ENCODE measurements around the gene FAM222A.

The FAM222A gene

DNA sequence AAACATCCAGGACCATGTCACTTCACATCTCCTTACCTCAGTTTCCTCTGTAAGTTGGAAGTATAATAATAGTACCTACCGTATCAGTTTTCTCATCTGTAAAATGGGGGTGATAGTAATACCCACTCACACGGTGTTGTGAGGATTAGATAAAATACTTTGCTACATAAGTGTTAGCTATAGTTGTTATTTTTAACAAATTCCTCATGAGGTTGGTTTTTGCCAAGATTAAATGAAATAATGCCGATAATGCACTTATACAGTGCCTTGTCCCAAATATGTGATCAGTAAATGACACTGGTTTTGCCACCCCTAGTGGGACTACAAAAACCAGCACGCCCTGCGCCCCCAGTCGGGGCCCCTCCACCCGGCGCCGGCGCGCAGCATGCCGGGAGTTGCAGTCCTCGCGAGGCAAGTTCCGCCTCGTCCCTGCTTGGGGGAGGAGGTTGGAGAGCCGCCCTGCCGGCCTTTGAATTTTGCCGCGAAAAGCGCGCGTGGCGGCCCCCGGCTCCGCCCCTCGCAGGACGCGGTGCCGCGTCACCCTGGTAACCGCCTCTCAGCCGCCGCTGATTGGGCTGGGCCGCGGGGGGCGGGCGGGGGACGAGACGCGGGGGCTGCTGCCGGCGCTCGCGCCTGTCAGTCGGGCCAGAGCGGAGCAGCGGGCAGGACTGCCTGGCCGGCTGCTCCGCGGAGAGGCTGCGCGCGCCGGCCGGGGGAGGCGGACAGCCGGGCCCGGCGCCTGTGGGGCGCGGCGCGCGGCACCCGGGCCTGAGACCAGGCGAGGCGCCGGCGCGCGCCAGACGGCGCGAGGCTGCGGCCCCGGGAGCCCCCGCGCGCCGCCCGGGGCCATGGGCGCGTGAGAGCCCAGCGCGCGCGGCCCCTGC, at the start of gene FAM222A:
TSS of gene FAM222A (plus strand) at position 639 of the 884 bp plus-strand sequence. CDS start 30,322 bp downstream, outside the sequence.
- no peak within 1 kb of the TSS for H3K27ac ChIP-seq (ENCODE audit: low read depth, low read length)
- H3K36me3 ChIP-seq (ENCODE audit: insufficient read depth, low read length) = no peaks in the 10 kb centered on the region
- peaks cover 54% of the 10 kb centered on the region for H3K27me3 ChIP-seq (ENCODE audit: insufficient read depth, low read length)
- peaks cover 5% of the 10 kb centered on the region for H3K4me1 ChIP-seq (ENCODE audit: control insufficient read depth, insufficient read depth, low read length, unreplicated experiment)
- no peaks in the 10 kb centered on the region for H3K79me2 ChIP-seq (ENCODE audit: control insufficient read depth, insufficient read depth, low read length, unreplicated experiment)
- H3K4me3 ChIP-seq (ENCODE audit: low read depth, low read length) = peak within 1 kb of the TSS; percentile 77
- H2AFZ ChIP-seq (ENCODE audit: low read length, unreplicated experiment) = peak within 1 kb of the TSS; percentile 78

DNA sequence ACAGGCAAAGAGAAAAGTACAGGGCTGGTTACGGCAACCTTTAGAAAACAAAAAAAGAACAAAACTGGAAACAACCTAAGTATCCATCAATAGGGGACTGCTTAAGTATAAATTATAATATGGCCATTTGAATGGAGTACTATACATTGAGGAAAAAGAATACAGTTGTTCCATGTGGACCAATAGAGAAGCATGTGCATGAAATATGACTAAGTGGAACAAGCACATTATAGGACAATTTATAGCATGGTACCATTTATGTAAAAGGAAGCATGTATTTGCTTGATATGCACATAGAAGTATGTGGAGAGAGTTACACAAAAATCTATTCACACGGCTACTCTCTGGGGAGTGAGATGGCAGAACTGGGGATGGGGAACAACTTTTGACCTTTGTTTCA, 49.2 kb upstream of the FAM222A start:
- no peak overlapping the region for H2AFZ ChIP-seq (ENCODE audit: low read length, unreplicated experiment)
- H3K4me3 ChIP-seq (ENCODE audit: low read depth, low read length) = no peak overlapping the region
- H3K27me3 ChIP-seq (ENCODE audit: insufficient read depth, low read length) = peaks cover 67% of the 10 kb centered on the region
- no peaks in the 10 kb centered on the region for H3K79me2 ChIP-seq (ENCODE audit: control insufficient read depth, insufficient read depth, low read length, unreplicated experiment)
- H3K27ac ChIP-seq (ENCODE audit: low read depth, low read length) = no peak overlapping the region
- no peaks in the 10 kb centered on the region for H3K4me1 ChIP-seq (ENCODE audit: control insufficient read depth, insufficient read depth, low read length, unreplicated experiment)
- H3K36me3 ChIP-seq (ENCODE audit: insufficient read depth, low read length) = no peaks in the 10 kb centered on the region

- no peak overlapping the region for H3K27ac ChIP-seq (ENCODE audit: low read depth, low read length)
- H3K4me1 ChIP-seq (ENCODE audit: control insufficient read depth, insufficient read depth, low read length, unreplicated experiment) = no peaks in the 10 kb centered on the region
- H2AFZ ChIP-seq (ENCODE audit: low read length, unreplicated experiment) = no peak overlapping the region
- H3K79me2 ChIP-seq (ENCODE audit: control insufficient read depth, insufficient read depth, low read length, unreplicated experiment) = no peaks in the 10 kb centered on the region
- peaks cover 74% of the 10 kb centered on the region for H3K27me3 ChIP-seq (ENCODE audit: insufficient read depth, low read length)
- H3K4me3 ChIP-seq (ENCODE audit: low read depth, low read length) = no peak overlapping the region
- H3K36me3 ChIP-seq (ENCODE audit: insufficient read depth, low read length) = no peaks in the 10 kb centered on the region
Observed at GRCh38 chr12:109666068-109666467, 47.6 kb upstream of the FAM222A start.

- Histone ChIP-seq H3K4me3 (ENCODE audit: low read depth, low read length) (no peak overlapping the region), H2AFZ (ENCODE audit: low read length, unreplicated experiment) (no peak overlapping the region), H3K27ac (ENCODE audit: low read depth, low read length) (no peak overlapping the region), H3K27me3 (ENCODE audit: insufficient read depth, low read length) (peaks cover 80% of the 10 kb centered on the region), H3K36me3 (ENCODE audit: insufficient read depth, low read length) (no peaks in the 10 kb centered on the region), H3K4me1 (ENCODE audit: control insufficient read depth, insufficient read depth, low read length, unreplicated experiment) (no peaks in the 10 kb centered on the region), H3K79me2 (ENCODE audit: control insufficient read depth, insufficient read depth, low read length, unreplicated experiment) (no peaks in the 10 kb centered on the region)
Observed at GRCh38 chr12:109670731-109671130, 42.9 kb upstream of the FAM222A start.

- H3K4me1 ChIP-seq (ENCODE audit: control insufficient read depth, insufficient read depth, low read length, unreplicated experiment) = no peaks in the 10 kb centered on the region
- H3K36me3 ChIP-seq (ENCODE audit: insufficient read depth, low read length) = no peaks in the 10 kb centered on the region
- no peak overlapping the region for H2AFZ ChIP-seq (ENCODE audit: low read length, unreplicated experiment)
- peaks cover 86% of the 10 kb centered on the region for H3K27me3 ChIP-seq (ENCODE audit: insufficient read depth, low read length)
- no peaks in the 10 kb centered on the region for H3K79me2 ChIP-seq (ENCODE audit: control insufficient read depth, insufficient read depth, low read length, unreplicated experiment)
- no peak overlapping the region for H3K4me3 ChIP-seq (ENCODE audit: low read depth, low read length)
- no peak overlapping the region for H3K27ac ChIP-seq (ENCODE audit: low read depth, low read length)
Observed at GRCh38 chr12:109671502-109671901, 42.1 kb upstream of the FAM222A start.

GRCh38 chr12:109673379-109673778, 40.2 kb upstream of the FAM222A start:
- Histone ChIP-seq H3K4me1 (ENCODE audit: control insufficient read depth, insufficient read depth, low read length, unreplicated experiment) (no peaks in the 10 kb centered on the region), H3K36me3 (ENCODE audit: insufficient read depth, low read length) (no peaks in the 10 kb centered on the region), H3K27me3 (ENCODE audit: insufficient read depth, low read length) (peaks cover 86% of the 10 kb centered on the region), H2AFZ (ENCODE audit: low read length, unreplicated experiment) (no peak overlapping the region), H3K4me3 (ENCODE audit: low read depth, low read length) (no peak overlapping the region), H3K27ac (ENCODE audit: low read depth, low read length) (no peak overlapping the region), H3K79me2 (ENCODE audit: control insufficient read depth, insufficient read depth, low read length, unreplicated experiment) (no peaks in the 10 kb centered on the region)

DNA sequence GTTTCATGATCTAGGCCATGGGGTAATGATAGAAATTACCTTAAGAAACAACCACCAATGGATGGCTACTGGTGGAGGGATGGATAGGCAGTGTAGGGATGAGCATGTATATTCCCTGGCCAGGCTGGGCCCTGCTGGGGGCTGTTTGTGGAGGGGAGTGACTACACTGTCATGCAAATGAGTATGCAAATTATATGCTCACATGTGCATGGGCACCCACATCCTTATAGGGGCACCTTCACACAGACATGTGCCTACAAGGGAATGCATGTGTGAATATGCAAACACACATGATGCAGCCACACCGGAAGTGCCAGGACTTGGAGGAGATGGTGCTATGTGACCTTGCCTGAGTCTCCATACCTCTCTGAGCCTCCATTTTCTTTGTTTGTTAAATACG, 39.7 kb upstream of the FAM222A start:
- no peak overlapping the region for H2AFZ ChIP-seq (ENCODE audit: low read length, unreplicated experiment)
- H3K79me2 ChIP-seq (ENCODE audit: control insufficient read depth, insufficient read depth, low read length, unreplicated experiment) = no peaks in the 10 kb centered on the region
- H3K27ac ChIP-seq (ENCODE audit: low read depth, low read length) = no peak overlapping the region
- H3K27me3 ChIP-seq (ENCODE audit: insufficient read depth, low read length) = peaks cover 88% of the 10 kb centered on the region
- H3K4me3 ChIP-seq (ENCODE audit: low read depth, low read length) = no peak overlapping the region
- H3K36me3 ChIP-seq (ENCODE audit: insufficient read depth, low read length) = no peaks in the 10 kb centered on the region
- H3K4me1 ChIP-seq (ENCODE audit: control insufficient read depth, insufficient read depth, low read length, unreplicated experiment) = no peaks in the 10 kb centered on the region

GRCh38 chr12:109675411-109675810, 38.2 kb upstream of the FAM222A start:
- Histone ChIP-seq H3K36me3 (ENCODE audit: insufficient read depth, low read length) (no peaks in the 10 kb centered on the region), H3K27me3 (ENCODE audit: insufficient read depth, low read length) (peaks cover 86% of the 10 kb centered on the region), H3K27ac (ENCODE audit: low read depth, low read length) (no peak overlapping the region), H3K79me2 (ENCODE audit: control insufficient read depth, insufficient read depth, low read length, unreplicated experiment) (no peaks in the 10 kb centered on the region), H2AFZ (ENCODE audit: low read length, unreplicated experiment) (no peak overlapping the region), H3K4me3 (ENCODE audit: low read depth, low read length) (no peak overlapping the region), H3K4me1 (ENCODE audit: control insufficient read depth, insufficient read depth, low read length, unreplicated experiment) (no peaks in the 10 kb centered on the region)

- Histone ChIP-seq H3K36me3 (ENCODE audit: insufficient read depth, low read length) (no peaks in the 10 kb centered on the region), H3K4me1 (ENCODE audit: control insufficient read depth, insufficient read depth, low read length, unreplicated experiment) (no peaks in the 10 kb centered on the region), H3K4me3 (ENCODE audit: low read depth, low read length) (no peak overlapping the region), H3K79me2 (ENCODE audit: control insufficient read depth, insufficient read depth, low read length, unreplicated experiment) (no peaks in the 10 kb centered on the region), H3K27me3 (ENCODE audit: insufficient read depth, low read length) (peaks cover 70% of the 10 kb centered on the region), H2AFZ (ENCODE audit: low read length, unreplicated experiment) (no peak overlapping the region), H3K27ac (ENCODE audit: low read depth, low read length) (no peak overlapping the region)
Observed at GRCh38 chr12:109677279-109677691, 36.3 kb upstream of the FAM222A start.

DNA sequence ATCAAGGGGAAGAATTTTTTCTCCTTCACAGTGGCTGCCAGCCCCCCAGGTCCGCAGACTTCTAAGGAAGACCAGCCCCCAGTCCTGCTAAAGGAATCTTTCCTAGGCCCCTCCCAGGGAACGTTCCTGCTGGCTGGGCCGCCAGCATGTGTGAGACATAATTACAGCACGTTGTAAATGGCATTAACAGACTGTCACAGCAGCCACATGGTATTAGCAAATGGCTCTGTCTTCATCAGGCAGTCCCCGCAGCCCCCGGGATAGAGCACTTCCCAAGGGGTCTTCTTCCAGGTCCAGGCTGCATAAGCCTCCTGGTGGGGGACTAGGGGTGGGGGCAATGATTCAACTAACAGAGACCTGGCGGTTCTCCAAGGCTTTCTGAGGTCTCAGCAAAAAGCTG, 34.9 kb upstream of the FAM222A start:
- H3K4me1 ChIP-seq (ENCODE audit: control insufficient read depth, insufficient read depth, low read length, unreplicated experiment) = no peaks in the 10 kb centered on the region
- H3K27ac ChIP-seq (ENCODE audit: low read depth, low read length) = no peak overlapping the region

More for the DNA sequence above, 34.9 kb upstream of the FAM222A start:
- no peaks in the 10 kb centered on the region for H3K79me2 ChIP-seq (ENCODE audit: control insufficient read depth, insufficient read depth, low read length, unreplicated experiment)
- H3K36me3 ChIP-seq (ENCODE audit: insufficient read depth, low read length) = no peaks in the 10 kb centered on the region
- H2AFZ ChIP-seq (ENCODE audit: low read length, unreplicated experiment) = no peak overlapping the region
- H3K27me3 ChIP-seq (ENCODE audit: insufficient read depth, low read length) = peaks cover 71% of the 10 kb centered on the region
- H3K4me3 ChIP-seq (ENCODE audit: low read depth, low read length) = no peak overlapping the region

All from ACC112 (cell line).